Measurements from ENCODE around the gene FGF18.

DNA sequence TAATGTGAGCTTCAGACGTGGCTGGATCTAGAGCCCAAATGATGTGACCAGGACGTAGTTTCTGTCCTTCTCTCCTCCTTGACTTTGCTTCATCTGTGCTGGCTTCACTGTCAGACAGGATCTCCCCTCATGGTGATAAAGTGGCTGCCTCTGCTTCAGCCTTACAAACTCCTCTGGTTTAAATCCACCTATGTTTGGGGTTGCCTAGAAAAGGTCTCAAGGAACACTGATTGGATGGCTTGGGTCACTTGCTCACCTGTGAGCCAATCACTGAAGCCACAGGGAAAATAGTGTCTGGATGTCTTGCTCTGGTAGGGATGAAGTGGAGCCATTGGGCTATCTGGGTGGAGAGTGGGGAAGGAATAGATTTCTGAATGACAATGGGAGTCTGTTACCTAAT lies 36.1 kb downstream of the FGF18 start:
- TF ChIP-seq, protein P1, sequence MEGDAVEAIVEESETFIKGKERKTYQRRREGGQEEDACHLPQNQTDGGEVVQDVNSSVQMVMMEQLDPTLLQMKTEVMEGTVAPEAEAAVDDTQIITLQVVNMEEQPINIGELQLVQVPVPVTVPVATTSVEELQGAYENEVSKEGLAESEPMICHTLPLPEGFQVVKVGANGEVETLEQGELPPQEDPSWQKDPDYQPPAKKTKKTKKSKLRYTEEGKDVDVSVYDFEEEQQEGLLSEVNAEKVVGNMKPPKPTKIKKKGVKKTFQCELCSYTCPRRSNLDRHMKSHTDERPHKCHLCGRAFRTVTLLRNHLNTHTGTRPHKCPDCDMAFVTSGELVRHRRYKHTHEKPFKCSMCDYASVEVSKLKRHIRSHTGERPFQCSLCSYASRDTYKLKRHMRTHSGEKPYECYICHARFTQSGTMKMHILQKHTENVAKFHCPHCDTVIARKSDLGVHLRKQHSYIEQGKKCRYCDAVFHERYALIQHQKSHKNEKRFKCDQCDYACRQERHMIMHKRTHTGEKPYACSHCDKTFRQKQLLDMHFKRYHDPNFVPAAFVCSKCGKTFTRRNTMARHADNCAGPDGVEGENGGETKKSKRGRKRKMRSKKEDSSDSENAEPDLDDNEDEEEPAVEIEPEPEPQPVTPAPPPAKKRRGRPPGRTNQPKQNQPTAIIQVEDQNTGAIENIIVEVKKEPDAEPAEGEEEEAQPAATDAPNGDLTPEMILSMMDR (IDR thresholded peaks at IDR 0.05) = no peak
- no peak for TF ChIP-seq POLR2A (IDR thresholded peaks at IDR 0.05)
